Lower lobe of right lung (tissue), 2 donors: ENCODE data around the gene DENR. TPM values are rescaled to one million over a fixed set of nuclear protein-coding genes. Genes with fewer than 3 reads are reported as not detected.

Experiments used
- ATAC-seq, 2 donors: fragments of 200-7000 bp; cut with Tn5 transposase; one replicate each; pipeline ENCODE4 v1.9.1; 2020 to 2022; ENCODE audit warnings: mild to moderate bottlenecking in 2 of 2, moderate library complexity in 2 of 2
- DNase-seq: peaks from one replicate; pipeline ENCODE4 v3.0.0-alpha.2; 2020
- H3K27ac ChIP-seq: fragments of 200-600 bp; one replicate; pipeline ENCODE4 v1.8.0; 2022
- H3K27me3 ChIP-seq: fragments of 200-600 bp; one replicate; pipeline ENCODE4 v1.8.0; 2022; ENCODE audit warnings: low read depth
- H3K36me3 ChIP-seq: fragments of 200-600 bp; one replicate; pipeline ENCODE4 v1.8.0; 2022; ENCODE audit warnings: mild to moderate bottlenecking
- H3K4me1 ChIP-seq: fragments of 200-600 bp; one replicate; pipeline ENCODE4 v1.8.0; 2022
- H3K4me3 ChIP-seq: fragments of 200-600 bp; one replicate; pipeline ENCODE4 v1.8.0; 2022; ENCODE audit warnings: mild to moderate bottlenecking
- H3K9me3 ChIP-seq: fragments of 200-600 bp; one replicate; pipeline ENCODE4 v1.8.0; 2022
- intact Hi-C: fragments of 100-400 bp; cut with DNase I; formaldehyde crosslinking; loops from one replicate; pipeline ENCODE4 v1.11.0; 2022
- total RNA-seq: library from RNA; stranded (reverse); fragmentation: NEBNext Ultra II Directional; extraction: Animal tissue kit (Norgen Biotek cat#: 25700); gene quantifications from one replicate; pipeline ENCODE4 v1.2.1, GENCODE V29; 2021
- TF ChIP-seq, protein P1 (sequence below): fragments of 200-600 bp; IDR thresholded peaks from one replicate; pipeline ENCODE4 v1.8.0; 2022; ENCODE audit warnings: antibody characterized with exemption, mild to moderate bottlenecking
- donor health status: DM: no; HTN: yes; CAD: no; lungs with severe emphysema.

DENR gene
- total RNA-seq, 1 donor from 2014 or later, result 30.9 TPM

DNA sequence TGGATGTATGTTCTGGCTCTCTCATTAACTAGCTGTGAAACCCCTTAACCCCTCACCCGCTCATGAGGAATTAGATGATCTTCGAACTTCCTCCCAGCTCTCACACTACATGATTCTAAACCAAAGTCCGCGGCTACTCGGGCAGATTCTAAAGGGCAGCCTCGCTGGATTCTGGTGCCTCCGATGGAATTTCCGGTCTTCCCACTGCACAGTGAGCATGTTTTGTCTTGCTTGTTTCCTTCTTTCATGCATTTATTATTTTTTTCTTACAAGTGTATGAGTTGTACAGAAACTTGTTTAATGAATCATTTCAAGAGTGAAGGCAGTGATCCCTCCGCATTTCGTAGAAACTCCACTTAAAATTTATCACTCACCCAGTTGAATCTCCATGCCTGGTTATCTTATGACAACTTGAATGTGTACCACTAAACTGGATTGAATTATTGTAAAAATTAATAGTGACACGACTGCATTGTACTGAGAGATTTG lies 31.5 kb upstream of the DENR start:
- no peak for DNase-seq
- no peak for ATAC-seq
- Histone ChIP-seq H3K4me3 (no peak overlapping the region), H3K36me3 (no peaks in the 10 kb centered on the region), H3K27me3 (no peaks in the 10 kb centered on the region), H3K27ac (no peak overlapping the region), H3K9me3 (no peaks in the 10 kb centered on the region), H3K4me1 (peaks cover 20% of the 10 kb centered on the region)
- intact Hi-C loops, result no loop called here
- TF ChIP-seq, protein P1, sequence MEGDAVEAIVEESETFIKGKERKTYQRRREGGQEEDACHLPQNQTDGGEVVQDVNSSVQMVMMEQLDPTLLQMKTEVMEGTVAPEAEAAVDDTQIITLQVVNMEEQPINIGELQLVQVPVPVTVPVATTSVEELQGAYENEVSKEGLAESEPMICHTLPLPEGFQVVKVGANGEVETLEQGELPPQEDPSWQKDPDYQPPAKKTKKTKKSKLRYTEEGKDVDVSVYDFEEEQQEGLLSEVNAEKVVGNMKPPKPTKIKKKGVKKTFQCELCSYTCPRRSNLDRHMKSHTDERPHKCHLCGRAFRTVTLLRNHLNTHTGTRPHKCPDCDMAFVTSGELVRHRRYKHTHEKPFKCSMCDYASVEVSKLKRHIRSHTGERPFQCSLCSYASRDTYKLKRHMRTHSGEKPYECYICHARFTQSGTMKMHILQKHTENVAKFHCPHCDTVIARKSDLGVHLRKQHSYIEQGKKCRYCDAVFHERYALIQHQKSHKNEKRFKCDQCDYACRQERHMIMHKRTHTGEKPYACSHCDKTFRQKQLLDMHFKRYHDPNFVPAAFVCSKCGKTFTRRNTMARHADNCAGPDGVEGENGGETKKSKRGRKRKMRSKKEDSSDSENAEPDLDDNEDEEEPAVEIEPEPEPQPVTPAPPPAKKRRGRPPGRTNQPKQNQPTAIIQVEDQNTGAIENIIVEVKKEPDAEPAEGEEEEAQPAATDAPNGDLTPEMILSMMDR, result no peak

DNA sequence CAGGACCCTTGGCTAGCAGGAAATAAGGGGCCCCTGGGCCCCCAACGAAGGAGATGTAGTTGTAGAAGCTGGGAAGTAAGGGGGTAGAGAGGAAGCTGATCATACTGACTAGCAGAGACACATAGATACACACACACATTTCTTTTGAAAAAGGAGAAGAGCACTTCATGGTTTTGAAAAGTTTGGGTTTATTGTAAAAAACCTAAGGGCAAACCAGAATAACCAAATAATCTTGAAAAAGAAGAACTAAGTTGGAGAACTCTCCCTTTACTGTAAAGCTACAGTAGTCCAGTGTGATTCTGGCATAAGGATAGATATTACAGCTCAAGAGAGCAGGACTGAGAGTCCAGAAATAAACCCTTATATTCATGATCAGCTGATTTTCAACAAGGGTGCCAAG lies 30.2 kb upstream of the DENR start:
- ATAC-seq, result no peak
- intact Hi-C loops, result no loop called here

DNA sequence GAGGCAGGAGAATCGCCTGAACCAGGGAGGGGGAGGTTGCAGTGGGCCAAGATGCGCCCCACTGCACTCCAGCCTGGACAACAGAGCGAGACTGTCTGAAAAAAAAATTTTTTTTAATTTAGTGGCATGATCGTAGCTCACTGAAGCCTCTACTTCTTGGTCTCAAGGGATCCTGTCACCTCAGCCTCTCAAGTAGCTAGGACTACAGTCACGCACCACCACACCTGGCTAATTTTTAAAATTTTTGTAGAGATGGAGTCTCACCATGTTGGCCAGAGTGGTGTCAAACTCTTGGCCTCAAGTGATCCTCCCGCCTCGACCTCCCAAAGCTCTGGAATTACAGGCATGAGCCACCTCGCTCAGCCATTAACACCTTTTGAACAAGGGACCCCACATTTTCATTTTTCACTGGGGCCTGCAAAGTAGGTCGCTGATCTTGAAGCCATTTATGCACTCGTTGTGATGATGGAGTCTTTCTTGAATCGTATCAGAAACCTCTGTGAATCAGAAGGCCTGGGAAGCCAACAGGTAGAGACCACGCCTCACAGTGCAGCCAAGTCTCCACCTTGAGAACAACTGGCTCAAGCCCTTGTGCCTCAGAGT lies 27.9 kb upstream of the DENR start:
- H3K4me1 ChIP-seq, result peaks cover 20% of the 10 kb centered on the region
- TF ChIP-seq, protein P1, result no peak
- ATAC-seq, result no peak
- no peaks in the 10 kb centered on the region for H3K27me3 ChIP-seq
- no peaks in the 10 kb centered on the region for H3K9me3 ChIP-seq
- H3K4me3 ChIP-seq, result no peak overlapping the region
- intact Hi-C loops, result no loop called here
- H3K27ac ChIP-seq, result no peak overlapping the region
- no peaks in the 10 kb centered on the region for H3K36me3 ChIP-seq
- no peak for DNase-seq

More for the DNA sequence above, 30.2 kb upstream of the DENR start:
- Histone ChIP-seq H3K4me1 (peaks cover 20% of the 10 kb centered on the region), H3K27me3 (no peaks in the 10 kb centered on the region), H3K4me3 (no peak overlapping the region), H3K36me3 (no peaks in the 10 kb centered on the region), H3K27ac (no peak overlapping the region), H3K9me3 (no peaks in the 10 kb centered on the region)
- TF ChIP-seq, protein P1, result no peak
- no peak for DNase-seq

DNA sequence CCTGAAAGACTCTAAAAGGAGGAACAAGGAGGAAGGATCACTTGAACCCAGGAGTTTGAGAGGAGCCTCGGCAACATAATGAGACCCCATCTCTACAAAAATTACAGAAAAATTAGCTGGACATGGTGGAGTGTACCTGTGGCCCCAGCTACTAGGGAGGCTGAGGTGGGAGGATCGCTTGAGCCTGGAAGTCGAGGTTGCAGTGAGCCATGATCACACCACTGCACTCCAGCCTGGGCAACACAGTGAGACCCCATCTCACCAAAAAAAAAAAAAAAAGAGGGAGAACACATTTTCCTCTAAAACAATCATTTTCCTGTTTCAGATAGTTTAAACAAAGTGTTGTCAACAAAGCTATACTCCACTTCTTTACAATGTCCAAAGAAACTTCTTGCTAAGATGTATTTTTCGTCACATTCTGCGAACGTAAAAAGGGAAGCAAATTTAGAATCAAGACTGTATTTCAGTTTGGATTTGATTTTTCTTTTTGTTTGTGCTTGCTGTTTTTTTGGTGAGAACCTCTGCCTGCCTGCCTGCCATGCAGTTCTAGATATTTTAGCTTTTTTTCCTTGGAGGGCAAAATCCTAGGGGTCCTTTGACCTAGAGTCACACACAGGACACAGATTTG lies 27.1 kb upstream of the DENR start:
- no peak for DNase-seq
- intact Hi-C loops, result no loop called here
- TF ChIP-seq, protein P1, result no peak
- H3K36me3 ChIP-seq, result no peaks in the 10 kb centered on the region
- no peak overlapping the region for H3K4me3 ChIP-seq
- no peaks in the 10 kb centered on the region for H3K27me3 ChIP-seq
- no peaks in the 10 kb centered on the region for H3K9me3 ChIP-seq
- ATAC-seq, result no peak
- peak overlapping the region; percentile 74 for H3K27ac ChIP-seq
- peaks cover 12% of the 10 kb centered on the region for H3K4me1 ChIP-seq

DNA sequence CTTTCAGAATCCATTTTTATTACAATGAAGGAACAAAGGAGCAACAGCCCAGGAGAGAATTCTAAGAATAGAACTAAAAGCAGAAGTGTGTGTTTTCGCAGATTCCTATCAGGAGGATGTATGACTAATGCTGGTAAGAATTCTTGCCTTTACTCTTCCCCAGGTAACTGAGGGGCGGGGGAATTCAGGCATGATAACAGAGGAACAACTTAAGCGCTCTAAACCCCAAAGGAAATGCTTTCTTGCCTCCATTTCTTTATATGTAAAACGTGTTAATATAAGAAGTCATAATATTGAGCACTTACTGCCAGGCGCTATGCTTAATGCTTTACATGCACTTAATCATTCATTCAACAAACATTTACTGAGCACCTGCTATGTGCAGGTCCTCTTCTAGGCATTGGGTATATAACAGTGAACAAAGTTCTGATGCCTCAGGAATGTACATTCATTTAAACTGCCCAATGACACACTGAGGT lies 26.5 kb upstream of the DENR start:
- Histone ChIP-seq H3K4me1 (peaks cover 7% of the 10 kb centered on the region), H3K9me3 (no peaks in the 10 kb centered on the region), H3K4me3 (no peak overlapping the region), H3K27me3 (no peaks in the 10 kb centered on the region), H3K36me3 (no peaks in the 10 kb centered on the region), H3K27ac (peak overlapping the region; percentile 74)
- intact Hi-C loops, result no loop called here
- DNase-seq, result no peak
- peak; percentile 77 to 86 for ATAC-seq
- TF ChIP-seq, protein P1, result no peak
